HT1080 (cell line): Measurements from ENCODE around the gene L1CAM. TPM values are rescaled to one million over a fixed set of nuclear protein-coding genes. Genes with fewer than 3 reads are reported as not detected.
"Not testable (repeated sequence)": the region's sequence is repeated elsewhere in the genome, so short reads cannot be mapped to it uniquely, and the experiment has no call there.

Source experiments
- DNase-seq: peaks from one replicate; pipeline ENCODE4 v3.0.0-alpha.2; 2015; ENCODE audit warnings: low read depth
- total RNA-seq: library from RNA; depleted of rRNA; stranded (reverse); fragments of >200 nt; shearing (Covaris generic); gene quantifications from 2 replicates; pipeline ENCODE4 v1.2.3, GENCODE V29; 2014

The L1CAM gene
- total RNA-seq, 1 experiment from 2014 or later, result 2.0 TPM

GRCh38 chrX:153829799-153830639 lies 56.0 kb downstream of the L1CAM start, which contains the start of gene PDZD4:
Gene PDZD4, minus strand, starts transcription at chrX:153830544. Its CDS starts 246 bp downstream, at chrX:153830298.
- DNase-seq, result no peak

GRCh38 chrX:153829549-153829798 lies 56.5 kb downstream of the L1CAM start:
- DNase-seq, result no peak

- no peak for DNase-seq
Measured at GRCh38 chrX:153828723-153829548, 57.0 kb downstream of the L1CAM start.

GRCh38 chrX:153828308-153828707 lies 57.7 kb downstream of the L1CAM start:
- DNase-seq, result no peak

- no peak for DNase-seq
Measured at GRCh38 chrX:153827903-153828302, 58.1 kb downstream of the L1CAM start.

GRCh38 chrX:153827016-153827415 lies 59.0 kb downstream of the L1CAM start:
- no peak for DNase-seq

- no peak for DNase-seq
Measured at GRCh38 chrX:153825042-153825441, 60.9 kb downstream of the L1CAM start.

GRCh38 chrX:153824348-153824747 lies 61.6 kb downstream of the L1CAM start:
- no peak for DNase-seq

GRCh38 chrX:153821066-153821465 lies 64.9 kb downstream of the L1CAM start:
- no peak for DNase-seq

- no peak for DNase-seq
Measured at GRCh38 chrX:153820601-153821000, 65.4 kb downstream of the L1CAM start.

GRCh38 chrX:153819384-153820040 lies 66.5 kb downstream of the L1CAM start:
- DNase-seq, result no peak

- DNase-seq, result no peak
Measured at GRCh38 chrX:153818571-153819383, 67.2 kb downstream of the L1CAM start.

GRCh38 chrX:153818064-153818463 lies 67.9 kb downstream of the L1CAM start:
- DNase-seq, result not testable (repeated sequence)

GRCh38 chrX:153816831-153817690 lies 68.9 kb downstream of the L1CAM start:
- no peak for DNase-seq

GRCh38 chrX:153814591-153815315 lies 71.2 kb downstream of the L1CAM start:
- DNase-seq, result no peak

- no peak for DNase-seq
Measured at GRCh38 chrX:153813161-153813560, 72.8 kb downstream of the L1CAM start.

- no peak for DNase-seq
Measured at GRCh38 chrX:153812220-153812619, 73.8 kb downstream of the L1CAM start.
